ENCODE results near the gene SPPL2C. TPM values are rescaled to one million over a fixed set of nuclear protein-coding genes. Genes with fewer than 3 reads are reported as not detected.
A peak's percentile ranks its signal among the peaks of the same experiment; 100 is the strongest.

SPPL2C gene, protein sequence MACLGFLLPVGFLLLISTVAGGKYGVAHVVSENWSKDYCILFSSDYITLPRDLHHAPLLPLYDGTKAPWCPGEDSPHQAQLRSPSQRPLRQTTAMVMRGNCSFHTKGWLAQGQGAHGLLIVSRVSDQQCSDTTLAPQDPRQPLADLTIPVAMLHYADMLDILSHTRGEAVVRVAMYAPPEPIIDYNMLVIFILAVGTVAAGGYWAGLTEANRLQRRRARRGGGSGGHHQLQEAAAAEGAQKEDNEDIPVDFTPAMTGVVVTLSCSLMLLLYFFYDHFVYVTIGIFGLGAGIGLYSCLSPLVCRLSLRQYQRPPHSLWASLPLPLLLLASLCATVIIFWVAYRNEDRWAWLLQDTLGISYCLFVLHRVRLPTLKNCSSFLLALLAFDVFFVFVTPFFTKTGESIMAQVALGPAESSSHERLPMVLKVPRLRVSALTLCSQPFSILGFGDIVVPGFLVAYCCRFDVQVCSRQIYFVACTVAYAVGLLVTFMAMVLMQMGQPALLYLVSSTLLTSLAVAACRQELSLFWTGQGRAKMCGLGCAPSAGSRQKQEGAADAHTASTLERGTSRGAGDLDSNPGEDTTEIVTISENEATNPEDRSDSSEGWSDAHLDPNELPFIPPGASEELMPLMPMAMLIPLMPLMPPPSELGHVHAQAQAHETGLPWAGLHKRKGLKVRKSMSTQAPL
- not detected for total RNA-seq

GRCh38 chr17:45844695-45845375 is at the start of gene SPPL2C:
Gene SPPL2C, plus strand, starts transcription at chr17:45844881. Its CDS starts 26 bp downstream, at chr17:45844907.
- DNase-seq = no peak

GRCh38 chr17:45800816-45801215 is 43.9 kb upstream of the SPPL2C start:
- DNase-seq = no peak

DNA sequence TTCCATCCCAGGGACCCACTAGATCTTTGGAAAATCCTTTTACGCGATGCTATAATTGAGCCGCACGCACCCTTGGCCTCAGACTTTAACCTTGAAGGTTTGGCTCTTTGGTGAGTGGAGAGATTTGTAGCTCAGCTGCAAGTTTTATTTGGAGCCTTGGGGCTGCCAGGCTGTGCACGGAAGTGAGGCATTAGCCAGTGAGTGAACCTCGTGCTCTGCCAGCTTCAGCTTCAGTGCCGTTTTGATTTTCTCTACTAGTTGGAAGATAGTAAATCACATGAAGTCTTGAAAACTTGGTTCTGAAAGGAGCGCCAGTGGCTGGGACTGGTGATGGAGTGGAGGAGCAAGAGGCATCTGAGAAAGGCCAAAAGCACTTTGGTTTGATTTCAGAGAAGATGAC is 43.3 kb upstream of the SPPL2C start:
- no peak for DNase-seq

GRCh38 chr17:45808845-45809244 is 35.8 kb upstream of the SPPL2C start:
- DNase-seq = no peak

GRCh38 chr17:45809499-45809898 is 35.2 kb upstream of the SPPL2C start:
- peak; percentile 12 for DNase-seq

DNA sequence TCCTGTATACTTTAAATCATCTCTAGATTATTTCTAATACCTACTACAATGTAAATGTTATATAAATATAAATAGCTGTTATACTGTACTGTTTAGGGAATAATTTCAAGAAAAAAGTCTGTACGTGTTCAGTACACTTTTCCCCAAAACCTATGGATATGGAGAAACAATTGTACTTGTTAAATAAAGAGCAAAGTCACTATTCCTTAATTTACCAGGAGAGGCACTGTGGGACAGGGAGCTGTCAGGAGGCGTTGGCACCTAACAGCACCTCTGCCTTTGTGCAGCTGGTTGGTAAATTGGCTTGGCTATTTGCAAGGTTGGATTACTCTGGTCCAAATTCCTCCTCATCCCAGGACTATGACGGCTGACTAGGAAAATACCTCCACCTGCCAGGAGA is 32.6 kb upstream of the SPPL2C start:
- no peak for DNase-seq

DNA sequence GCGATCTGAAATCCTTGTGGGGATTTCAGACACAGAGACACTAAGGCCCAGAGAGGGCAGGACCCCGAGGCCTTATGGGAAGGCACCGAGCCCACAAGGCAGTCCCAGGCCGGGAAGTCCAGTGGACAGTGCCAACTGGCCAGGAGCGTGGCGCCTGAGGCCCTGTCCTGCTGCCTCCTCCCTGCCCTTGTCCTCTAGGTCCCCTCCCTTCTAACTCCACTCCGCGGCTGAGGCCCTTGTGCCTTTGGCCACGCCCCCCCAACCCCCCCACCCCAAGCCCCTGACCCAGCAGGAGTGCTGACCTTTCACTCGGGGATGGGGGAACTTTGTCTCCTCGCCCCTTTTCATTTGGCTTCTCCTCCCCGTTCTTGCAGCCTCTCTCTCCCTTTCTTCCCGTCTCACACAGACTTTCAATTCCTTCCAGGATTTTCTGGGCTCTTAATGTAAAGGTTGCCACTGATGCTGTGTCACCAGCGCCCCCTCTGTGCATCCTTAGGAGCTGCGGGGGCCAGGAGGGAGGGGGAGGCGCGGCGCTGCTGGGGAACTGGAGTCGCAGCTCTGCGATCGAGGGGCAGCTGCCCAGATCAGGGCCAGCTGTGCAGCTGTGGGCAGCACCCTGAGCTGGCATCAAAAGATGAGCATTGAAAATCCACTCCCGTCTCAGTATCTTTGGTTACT is 31.5 kb upstream of the SPPL2C start:
- peak; percentile 64 for DNase-seq

GRCh38 chr17:45814622-45815606 is 29.8 kb upstream of the SPPL2C start:
- DNase-seq = peak; percentile 6

GRCh38 chr17:45815752-45816151 is 28.9 kb upstream of the SPPL2C start:
- DNase-seq = no peak

GRCh38 chr17:45818041-45818440 is 26.6 kb upstream of the SPPL2C start:
- no peak for DNase-seq

- no peak for DNase-seq
Measured at GRCh38 chr17:45818699-45819098, 26.0 kb upstream of the SPPL2C start.

DNA sequence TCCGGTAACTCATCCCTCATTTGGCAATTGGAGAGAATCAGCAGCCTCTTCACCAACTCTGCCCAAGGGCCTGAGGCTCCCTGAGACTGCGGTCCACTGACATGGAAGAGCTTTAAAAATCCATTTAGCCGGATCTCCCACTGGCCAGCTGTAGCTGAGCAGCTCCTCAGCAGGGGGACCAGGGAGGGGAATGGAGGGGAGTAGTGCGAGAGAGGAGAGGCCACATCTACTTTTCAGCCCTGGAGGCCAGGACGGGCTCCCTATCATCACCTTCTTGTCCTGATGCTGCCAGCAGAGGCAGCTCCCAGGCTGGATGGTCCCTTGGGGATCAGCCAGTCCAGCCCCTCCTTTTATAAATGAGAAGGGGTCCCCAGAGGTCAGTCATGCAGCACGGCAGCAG is 25.0 kb upstream of the SPPL2C start:
- DNase-seq = no peak

- peak; percentile 79 for DNase-seq
Measured at GRCh38 chr17:45820052-45820780, 24.5 kb upstream of the SPPL2C start.

- no peak for DNase-seq
Measured at GRCh38 chr17:45821147-45821546, 23.5 kb upstream of the SPPL2C start.

- no peak for DNase-seq
Measured at GRCh38 chr17:45823598-45823997, 21.1 kb upstream of the SPPL2C start.

- no peak for DNase-seq
Measured at GRCh38 chr17:45824475-45824874, 20.2 kb upstream of the SPPL2C start.

- DNase-seq = no peak
Measured at GRCh38 chr17:45824901-45825492, 19.7 kb upstream of the SPPL2C start.

GRCh38 chr17:45825792-45826191 is 18.9 kb upstream of the SPPL2C start:
- DNase-seq = no peak

DNA sequence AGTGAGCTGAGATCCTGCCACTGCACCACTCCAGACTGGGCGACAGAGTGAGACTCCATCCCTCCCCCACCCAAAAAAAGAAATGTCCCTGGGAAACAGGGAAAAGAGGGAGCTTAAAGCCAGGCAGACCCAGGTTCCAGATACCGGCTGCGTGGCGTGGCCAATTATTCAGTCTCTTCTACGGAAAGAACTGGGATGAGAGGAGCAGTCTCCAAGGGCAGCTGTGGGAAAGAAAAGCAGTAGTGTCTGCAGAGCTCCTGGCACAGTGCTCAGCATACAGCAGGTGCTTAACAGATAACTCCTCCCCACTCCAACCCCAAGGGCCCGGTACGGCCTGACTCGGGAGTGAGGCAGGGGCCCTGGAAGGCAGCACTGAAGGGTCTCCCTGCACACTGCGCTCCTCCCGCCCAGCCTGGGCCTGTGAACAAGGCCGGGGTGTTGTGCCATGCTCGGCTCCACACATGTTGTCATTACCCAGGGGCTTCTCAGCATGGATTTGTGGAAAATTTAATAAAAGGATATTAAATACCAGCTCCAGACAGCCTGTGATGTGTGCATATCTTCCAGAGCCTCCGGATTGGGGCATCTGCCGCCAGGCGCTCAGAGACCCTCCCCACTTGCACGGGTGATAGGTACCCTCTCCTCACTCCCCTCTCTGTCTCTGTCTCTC is 17.6 kb upstream of the SPPL2C start:
- DNase-seq = no peak

GRCh38 chr17:45828171-45828570 is 16.5 kb upstream of the SPPL2C start:
- no peak for DNase-seq
